SK-N-SH (cell line): Measurements from ENCODE around the gene AGXT. TPM values are rescaled to one million over a fixed set of nuclear protein-coding genes. Genes with fewer than 3 reads are reported as not detected.

Experiments
- CTCF ChIA-PET: fragments of 300-600, 350-600 bp; formaldehyde crosslinking; extraction: SDS; loops from one replicate; lab custom pipeline; 2021; lab: Yijun Ruan, JAX
- POLR2A ChIA-PET: fragments of 350-600 bp; sonication (Branson Sonifier 250); formaldehyde crosslinking; extraction: SDS; loops from one replicate; lab custom pipeline; 2020; ENCODE audit warnings: antibody characterized with exemption, inconsistent platforms; lab: Yijun Ruan, JAX
- DNase-seq: peaks from one replicate; pipeline ENCODE4 v3.0.0; 2012
- H2AFZ ChIP-seq: fragments of 200-600 bp; sonication (generic); 2 replicates; pipeline ENCODE4 v1.8.1; 2016; ENCODE audit warnings: antibody characterized with exemption, mild to moderate bottlenecking, low read depth
- H3F3A ChIP-seq: fragments of 200-600 bp; sonication (generic); replicated peaks from 2 replicates; pipeline ENCODE3; 2016; ENCODE audit warnings: antibody characterized with exemption, mild to moderate bottlenecking; ENCODE audit not compliant: insufficient read depth
- H3K27ac ChIP-seq, 2 experiments: fragments of 200-500 bp in 1 of 2; fragments of 200-600 bp in 1 of 2; sonication (Bioruptor generic) in 1 of 2; sonication (generic), shearing (Covaris generic) in 1 of 2; 2 replicates each; pipeline versions ENCODE4 v1.5.1 to v1.6.1; 2014 to 2016; ENCODE audit warnings: low read depth in 2 of 2, inconsistent platforms in 1 of 2, low read length in 1 of 2, mild to moderate bottlenecking in 1 of 2, mixed read lengths in 1 of 2
- H3K27me3 ChIP-seq: fragments of 200-600 bp; sonication (generic), shearing (Covaris generic); 2 replicates; pipeline ENCODE4 v1.6.1; 2016; ENCODE audit warnings: mixed run types; ENCODE audit not compliant: insufficient read depth
- H3K36me3 ChIP-seq, 2 experiments: fragments of 200-500 bp in 1 of 2; fragments of 200-600 bp in 1 of 2; sonication (Bioruptor generic) in 1 of 2; sonication (generic) in 1 of 2; replicated peaks in 1 of 2; 2 replicates each; pipeline versions ENCODE3 to v1.5.1; 2014 to 2016; ENCODE audit warnings: low read length in 1 of 2, mild to moderate bottlenecking in 1 of 2; ENCODE audit not compliant: insufficient read depth in 2 of 2, control insufficient read depth in 1 of 2
- H3K4me1 ChIP-seq, 2 experiments: fragments of 200-500 bp in 1 of 2; fragments of 200-600 bp in 1 of 2; sonication (Bioruptor generic) in 1 of 2; sonication (generic), shearing (Covaris generic) in 1 of 2; 2 replicates each; pipeline versions ENCODE4 v1.5.1 to v1.6.1; 2014 to 2016; ENCODE audit warnings: low read depth in 1 of 2, low read length in 1 of 2, mixed run types in 1 of 2; ENCODE audit not compliant: insufficient read depth in 2 of 2, control insufficient read depth in 1 of 2
- H3K4me2 ChIP-seq: fragments of 200-600 bp; sonication (generic), shearing (Covaris generic); 2 replicates; pipeline ENCODE4 v1.6.1; 2017; ENCODE audit warnings: mixed run types
- H3K4me3 ChIP-seq, 2 experiments: fragments of 200-500 bp in 1 of 2; fragments of 200-600 bp in 1 of 2; sonication (Bioruptor generic) in 1 of 2; sonication (generic), shearing (Covaris generic) in 1 of 2; 2 replicates each; pipeline versions ENCODE4 v1.5.1 to v1.8.1; 2014 to 2016; ENCODE audit warnings: low read depth in 2 of 2, inconsistent platforms in 1 of 2, low read length in 1 of 2, mild to moderate bottlenecking in 1 of 2, mixed read lengths in 1 of 2, moderate library complexity in 1 of 2
- H3K79me2 ChIP-seq: fragments of 200-600 bp; sonication (generic); 2 replicates; pipeline ENCODE4 v1.8.1; 2017; ENCODE audit warnings: mild to moderate bottlenecking; ENCODE audit not compliant: insufficient read depth
- H3K9ac ChIP-seq: fragments of 200-600 bp; sonication (generic); 2 replicates; pipeline ENCODE4 v1.6.1; 2017; ENCODE audit warnings: mixed run types
- H3K9me2 ChIP-seq: fragments of 200-600 bp; sonication (generic); 2 replicates; pipeline ENCODE4 v1.6.1; 2017; ENCODE audit warnings: mixed run types
- H3K9me3 ChIP-seq: fragments of 200-600 bp; sonication (generic); 2 replicates; pipeline ENCODE4 v1.6.1; 2017; ENCODE audit warnings: mixed run types, mild to moderate bottlenecking, moderate library complexity
- H4K20me1 ChIP-seq: fragments of 200-600 bp; sonication (generic); 2 replicates; pipeline ENCODE4 v1.6.1; 2017; ENCODE audit warnings: mild to moderate bottlenecking, mixed run types; ENCODE audit not compliant: insufficient read depth
- EP300 ChIP-seq, 2 experiments: IDR thresholded peaks; 2 replicates each; pipeline versions ENCODE4 v1.4.0 to v1.6.1; 2012; ENCODE audit warnings: borderline replicate concordance in 1 of 2, low read depth in 1 of 2, low read length in 1 of 2
- FOXM1 ChIP-seq: IDR thresholded peaks from 2 replicates; pipeline ENCODE4 v1.4.0; 2012; ENCODE audit warnings: low read depth, mild to moderate bottlenecking
- GABPA ChIP-seq: IDR thresholded peaks from 2 replicates; pipeline ENCODE4 v1.4.0; 2012; ENCODE audit warnings: low read depth, mild to moderate bottlenecking
- IRF3 ChIP-seq: fragments of 150-350 bp; IDR thresholded peaks from 2 replicates; pipeline ENCODE4 v1.6.1; 2016; ENCODE audit warnings: mild to moderate bottlenecking, low read depth, low read length
- NRF1 ChIP-seq: IDR thresholded peaks from 2 replicates; pipeline ENCODE4 v1.6.1; 2012; ENCODE audit warnings: low read depth, mild to moderate bottlenecking, low read length
- POLR2AphosphoS5 ChIP-seq: IDR thresholded peaks from 2 replicates; pipeline ENCODE4 v1.6.1; 2012; ENCODE audit warnings: low read depth, low read length
- RCOR1 ChIP-seq: fragments of 150-350 bp; IDR thresholded peaks from 2 replicates; pipeline ENCODE4 v1.6.1; 2017; ENCODE audit warnings: antibody characterized with exemption, low read length
- SIN3A ChIP-seq: IDR thresholded peaks from 2 replicates; pipeline ENCODE4 v1.6.1; 2012; ENCODE audit warnings: low read depth, mild to moderate bottlenecking, low read length, moderate library complexity, borderline replicate concordance
- SMC3 ChIP-seq: IDR thresholded peaks from 2 replicates; pipeline ENCODE4 v1.6.1; 2012; ENCODE audit warnings: low read depth, low read length, improper control_type of control experiment
- TAF1 ChIP-seq: IDR thresholded peaks from 2 replicates; pipeline ENCODE4 v1.6.1; 2012; ENCODE audit warnings: low read depth, mild to moderate bottlenecking, low read length, moderate library complexity, borderline replicate concordance
- TEAD4 ChIP-seq: IDR thresholded peaks from 2 replicates; pipeline ENCODE4 v1.4.0; 2012; ENCODE audit warnings: mild to moderate bottlenecking, borderline replicate concordance; ENCODE audit not compliant: insufficient read depth
- WGBS: methylation state at CpG from one replicate; pipeline ENCODE4 v1.1.6; 2017; ENCODE audit warnings: low lambda C conversion rate; 5-methylcytosine and 5-hydroxymethylcytosine counted together
- polyA plus RNA-seq, 3 experiments: library from polyadenylated mRNA; depleted of rRNA; stranded (reverse); fragments of >200 nt; gene quantifications; 2 replicates each; pipeline ENCODE4 v1.2.3, GENCODE V29; 2012
- TF ChIP-seq, protein P1 (sequence below): IDR thresholded peaks from 2 replicates; pipeline ENCODE4 v1.6.1; 2012; ENCODE audit warnings: mild to moderate bottlenecking, low read depth, low read length, moderate library complexity

Gene AGXT
- polyA plus RNA-seq, 1 of the 3 experiments (the other 2 are of a cell fraction): not detected

GRCh38 chr2:240922245-240922981, 53.8 kb downstream of the AGXT start:
- no peak overlapping the region for H3K9ac ChIP-seq
- POLR2A ChIA-PET: no interaction called here
- TF ChIP-seq EP300 (IDR thresholded peaks at IDR 0.05; ENCODE audit: borderline replicate concordance in 1 of 2, low read depth in 1 of 2, low read length in 1 of 2) (no peak), RCOR1 (no peak), POLR2AphosphoS5 (no peak), IRF3 (no peak), FOXM1 (no peak), GABPA (no peak), SMC3 (no peak), SIN3A (no peak), TAF1 (no peak), TEAD4 (no peak), NRF1 (no peak)
- TF ChIP-seq, protein P1, sequence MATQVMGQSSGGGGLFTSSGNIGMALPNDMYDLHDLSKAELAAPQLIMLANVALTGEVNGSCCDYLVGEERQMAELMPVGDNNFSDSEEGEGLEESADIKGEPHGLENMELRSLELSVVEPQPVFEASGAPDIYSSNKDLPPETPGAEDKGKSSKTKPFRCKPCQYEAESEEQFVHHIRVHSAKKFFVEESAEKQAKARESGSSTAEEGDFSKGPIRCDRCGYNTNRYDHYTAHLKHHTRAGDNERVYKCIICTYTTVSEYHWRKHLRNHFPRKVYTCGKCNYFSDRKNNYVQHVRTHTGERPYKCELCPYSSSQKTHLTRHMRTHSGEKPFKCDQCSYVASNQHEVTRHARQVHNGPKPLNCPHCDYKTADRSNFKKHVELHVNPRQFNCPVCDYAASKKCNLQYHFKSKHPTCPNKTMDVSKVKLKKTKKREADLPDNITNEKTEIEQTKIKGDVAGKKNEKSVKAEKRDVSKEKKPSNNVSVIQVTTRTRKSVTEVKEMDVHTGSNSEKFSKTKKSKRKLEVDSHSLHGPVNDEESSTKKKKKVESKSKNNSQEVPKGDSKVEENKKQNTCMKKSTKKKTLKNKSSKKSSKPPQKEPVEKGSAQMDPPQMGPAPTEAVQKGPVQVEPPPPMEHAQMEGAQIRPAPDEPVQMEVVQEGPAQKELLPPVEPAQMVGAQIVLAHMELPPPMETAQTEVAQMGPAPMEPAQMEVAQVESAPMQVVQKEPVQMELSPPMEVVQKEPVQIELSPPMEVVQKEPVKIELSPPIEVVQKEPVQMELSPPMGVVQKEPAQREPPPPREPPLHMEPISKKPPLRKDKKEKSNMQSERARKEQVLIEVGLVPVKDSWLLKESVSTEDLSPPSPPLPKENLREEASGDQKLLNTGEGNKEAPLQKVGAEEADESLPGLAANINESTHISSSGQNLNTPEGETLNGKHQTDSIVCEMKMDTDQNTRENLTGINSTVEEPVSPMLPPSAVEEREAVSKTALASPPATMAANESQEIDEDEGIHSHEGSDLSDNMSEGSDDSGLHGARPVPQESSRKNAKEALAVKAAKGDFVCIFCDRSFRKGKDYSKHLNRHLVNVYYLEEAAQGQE: no peak
- TF ChIP-seq, all 33 proteins: peak for 0
- H4K20me1 ChIP-seq: no peaks in the 10 kb centered on the region
- H2AFZ ChIP-seq: no peak overlapping the region
- no peaks in the 10 kb centered on the region for H3K9me3 ChIP-seq
- no peak overlapping the region for H3K27ac ChIP-seq
- H3K79me2 ChIP-seq: no peaks in the 10 kb centered on the region
- no peaks in the 10 kb centered on the region for H3K9me2 ChIP-seq
- no peak overlapping the region for H3K4me3 ChIP-seq
- 60% methylated on average over 1 of the region's 18 CpGs for WGBS
- no peaks in the 10 kb centered on the region for H3K27me3 ChIP-seq
- DNase-seq: peak; percentile 30
- CTCF ChIA-PET: interaction anchor here (0.6 to 1.9 kb wide), 3 partner anchors 8 to 342 kb away, joined by 3 to 10 read pairs (median 8); no protein-coding TSS in a partner anchor
- no peak overlapping the region for H3K4me2 ChIP-seq
- H3K36me3 ChIP-seq: no peaks in the 10 kb centered on the region
- H3F3A ChIP-seq: peaks cover 5% of the 10 kb centered on the region
- peaks cover 4 to 26% of the 10 kb centered on the region in 2 experiments; a peak in 2 of 4 replicates for H3K4me1 ChIP-seq
